Hypothalamus (tissue), 51 donors: Measurements from ENCODE around the gene SSBP4.
"Not testable (repeated sequence)": the region's sequence is repeated elsewhere in the genome, so short reads cannot be mapped to it uniquely, and the experiment has no call there.

Source experiments
- DNase-seq, 51 donors: peaks; one replicate each; lab custom pipeline; 2025; lab: John Stamatoyannopoulos, UW

SSBP4 gene

DNA sequence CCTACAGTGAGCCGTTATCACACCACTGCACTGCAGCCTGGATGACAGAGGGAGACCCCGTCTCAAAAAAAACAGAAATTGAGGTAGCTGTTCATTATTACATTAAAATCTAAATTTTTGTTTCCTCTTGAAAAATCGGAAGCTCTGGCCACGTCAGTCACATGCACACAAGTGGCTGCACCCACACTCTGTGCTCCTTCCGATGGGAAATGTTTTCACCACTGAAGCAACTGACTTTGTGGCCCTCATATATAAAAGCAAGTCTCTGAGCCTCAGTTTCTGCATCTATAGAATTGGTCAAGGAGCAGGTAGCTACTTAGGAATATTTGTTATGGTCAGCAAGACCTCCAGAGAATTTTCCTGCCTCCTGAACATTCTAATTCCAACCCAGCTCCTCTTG lies 26.3 kb upstream of the SSBP4 start:
- DNase-seq = no peak

DNA sequence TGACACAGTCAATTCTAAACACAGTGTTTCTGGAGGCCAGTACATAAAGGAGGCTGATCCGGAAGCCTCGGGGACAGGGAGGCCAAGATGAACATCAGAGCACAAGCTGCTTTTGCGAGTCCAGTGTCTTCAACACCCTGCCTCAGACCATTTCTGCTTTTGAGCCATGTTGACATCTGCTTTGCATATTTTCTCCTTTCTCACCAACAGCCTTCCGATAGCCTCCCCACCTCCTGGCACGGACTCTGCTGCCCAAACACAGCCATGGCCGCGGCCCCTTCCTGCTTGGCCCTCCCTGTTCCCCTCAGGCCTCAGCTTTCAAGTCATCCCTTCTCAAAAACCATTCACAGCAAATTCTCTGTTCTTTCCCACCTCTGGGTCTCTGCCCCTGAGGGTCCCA lies 25.4 kb upstream of the SSBP4 start:
- DNase-seq = peak in 5 of 51 donors; percentile 3 to 10 (median 7)

DNA sequence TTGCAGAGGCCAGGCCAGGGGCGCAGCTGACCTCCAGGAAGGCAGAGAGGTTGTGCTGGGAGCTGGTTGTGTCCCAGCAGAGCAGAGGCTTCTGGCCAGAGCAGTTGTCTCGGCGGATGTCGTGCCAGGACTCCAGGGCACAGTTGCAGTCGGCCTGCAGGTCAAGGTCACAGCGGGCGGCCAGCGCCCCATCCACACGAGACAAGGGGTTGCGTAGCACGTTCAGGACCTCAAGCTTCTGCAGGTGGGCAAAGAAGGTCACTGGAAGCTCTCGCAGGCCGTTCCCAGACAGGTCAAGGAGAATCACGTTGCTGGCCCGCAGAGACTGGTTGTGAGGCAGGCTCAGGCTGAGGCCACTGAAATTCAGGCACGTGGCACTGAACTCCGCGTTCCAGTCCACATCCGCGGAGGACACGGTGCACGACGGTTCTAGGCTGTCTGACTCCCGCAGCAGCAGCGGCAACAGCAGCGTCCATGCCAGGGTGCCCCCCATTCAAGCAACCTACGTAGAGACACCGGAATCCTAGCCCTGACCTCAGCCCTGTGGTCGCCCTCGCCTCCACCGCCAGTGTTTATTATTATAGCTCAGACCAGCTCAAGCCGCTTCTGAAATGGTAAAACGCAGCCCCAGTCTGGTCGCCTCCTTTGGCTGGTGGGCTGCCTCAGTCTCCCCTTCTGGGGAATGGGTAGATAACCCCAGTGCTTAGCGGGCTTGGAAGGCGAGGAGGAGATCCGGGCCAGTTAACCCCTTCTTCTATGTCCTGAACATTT lies 22.5 kb upstream of the SSBP4 start:
- no peak for DNase-seq

GRCh38 chr19:18397242-18398202 lies 21.7 kb upstream of the SSBP4 start, which contains the start of gene LRRC25:
LRRC25 (minus strand) TSS chr19:18397622; CDS start chr19:18396963, 659 bp downstream.
- peak in 13 of 51 donors; percentile 4 to 32 (median 20) for DNase-seq

- DNase-seq = no peak
Observed at GRCh38 chr19:18399008-18399407, 20.2 kb upstream of the SSBP4 start.

DNA sequence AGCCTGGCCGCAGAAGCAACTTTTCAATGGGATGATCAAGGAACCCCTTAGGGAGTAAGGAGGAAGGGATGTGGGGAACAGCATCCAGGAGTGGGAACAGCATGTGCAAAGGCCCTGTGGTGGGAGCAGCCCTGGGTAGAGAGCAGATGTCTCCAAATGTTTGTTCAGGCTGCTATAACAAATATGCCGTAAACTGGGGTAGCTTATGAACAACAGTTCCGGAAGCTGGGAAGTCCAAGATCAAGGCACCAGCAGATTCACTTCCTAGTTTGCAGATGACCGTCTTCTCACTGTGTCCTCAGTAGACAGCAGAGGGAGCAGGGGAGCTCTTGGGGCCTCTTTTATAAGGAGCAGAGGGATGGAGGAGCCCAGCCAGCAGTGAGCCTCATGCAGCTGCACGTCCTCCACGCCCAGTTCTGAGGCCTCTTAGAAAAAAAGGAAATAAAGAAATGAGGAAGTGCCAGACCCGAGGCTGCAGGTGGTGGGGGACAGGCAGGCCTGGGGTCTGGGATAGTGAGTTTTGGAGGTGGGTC lies 17.6 kb upstream of the SSBP4 start:
- DNase-seq = peak in 14 of 51 donors; percentile 7 to 47 (median 26)

- not testable (repeated sequence) for DNase-seq
Observed at GRCh38 chr19:18402455-18403248, 16.5 kb upstream of the SSBP4 start.

DNA sequence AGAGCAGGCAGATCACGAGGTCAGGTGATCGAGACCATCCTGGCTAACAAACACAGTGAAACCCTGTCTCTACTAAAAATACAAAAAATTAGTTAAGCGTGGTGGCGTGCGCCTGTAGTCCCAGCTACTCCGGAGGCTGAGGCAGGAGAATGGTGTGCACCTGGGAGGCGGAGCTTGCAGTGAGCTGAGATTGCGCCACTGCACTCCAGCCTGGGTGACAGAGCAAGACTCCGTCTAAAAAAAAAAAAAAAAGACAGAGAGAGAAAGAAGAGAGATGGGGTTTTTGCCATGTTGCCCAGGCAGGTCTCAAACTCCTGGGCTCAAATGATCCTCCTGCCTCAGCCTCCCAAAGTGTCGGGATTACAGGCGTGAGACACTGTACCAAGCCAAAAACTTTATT lies 13.4 kb upstream of the SSBP4 start:
- DNase-seq = not testable (repeated sequence)

DNA sequence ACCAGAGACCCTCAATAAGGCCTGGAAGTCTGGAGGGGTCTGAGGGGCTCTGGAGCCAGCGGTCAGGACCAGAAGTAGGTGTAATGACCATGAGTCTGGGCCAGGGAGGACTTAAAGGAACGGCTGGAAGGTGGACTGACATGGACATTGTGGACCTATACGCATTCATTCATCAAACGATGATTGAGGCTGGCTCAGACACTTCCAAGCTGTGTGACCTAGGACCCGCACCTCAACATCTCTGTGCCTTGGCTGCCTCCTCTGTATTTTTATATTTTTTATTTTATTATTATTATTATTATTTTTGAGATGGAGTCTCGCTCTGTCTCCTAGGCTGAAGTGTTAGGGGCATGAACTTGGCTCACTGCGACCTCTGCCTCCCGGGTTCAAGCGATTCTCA lies 12.4 kb upstream of the SSBP4 start:
- DNase-seq = no peak

GRCh38 chr19:18408053-18408476 lies 11.1 kb upstream of the SSBP4 start:
- DNase-seq = no peak

DNA sequence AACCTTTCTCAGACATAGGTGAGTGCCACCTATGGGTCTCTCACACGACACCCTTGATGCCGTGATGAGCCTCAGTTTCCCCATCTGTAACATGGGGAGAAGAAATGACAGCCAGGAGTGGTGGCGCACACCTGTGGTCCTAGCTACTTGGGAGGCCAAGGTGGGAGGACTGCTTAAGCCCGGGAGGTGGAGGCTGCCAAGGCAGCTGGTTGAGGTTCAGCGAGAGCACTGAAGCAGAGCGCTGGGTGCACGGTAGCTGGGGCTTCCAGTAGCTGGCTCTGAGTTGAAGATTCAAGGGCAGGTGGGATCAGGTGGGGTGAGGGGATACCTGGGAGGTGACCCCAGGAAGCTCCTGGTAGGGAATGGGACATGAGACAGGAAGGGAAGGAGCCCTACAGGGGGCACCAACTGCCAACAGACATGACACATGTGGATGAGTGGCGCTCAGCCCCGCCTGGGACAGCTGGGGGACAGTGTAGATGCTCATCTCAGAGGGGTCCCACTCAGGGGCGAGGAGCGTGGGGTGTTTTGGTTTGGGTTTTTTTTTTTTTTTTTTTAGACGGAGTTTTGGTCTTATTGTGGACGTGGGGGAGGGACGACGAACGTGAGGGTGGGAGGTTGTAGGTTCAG lies 6.5 kb upstream of the SSBP4 start:
- DNase-seq = no peak

GRCh38 chr19:18414504-18415177 lies 4.6 kb upstream of the SSBP4 start:
- no peak for DNase-seq

DNA sequence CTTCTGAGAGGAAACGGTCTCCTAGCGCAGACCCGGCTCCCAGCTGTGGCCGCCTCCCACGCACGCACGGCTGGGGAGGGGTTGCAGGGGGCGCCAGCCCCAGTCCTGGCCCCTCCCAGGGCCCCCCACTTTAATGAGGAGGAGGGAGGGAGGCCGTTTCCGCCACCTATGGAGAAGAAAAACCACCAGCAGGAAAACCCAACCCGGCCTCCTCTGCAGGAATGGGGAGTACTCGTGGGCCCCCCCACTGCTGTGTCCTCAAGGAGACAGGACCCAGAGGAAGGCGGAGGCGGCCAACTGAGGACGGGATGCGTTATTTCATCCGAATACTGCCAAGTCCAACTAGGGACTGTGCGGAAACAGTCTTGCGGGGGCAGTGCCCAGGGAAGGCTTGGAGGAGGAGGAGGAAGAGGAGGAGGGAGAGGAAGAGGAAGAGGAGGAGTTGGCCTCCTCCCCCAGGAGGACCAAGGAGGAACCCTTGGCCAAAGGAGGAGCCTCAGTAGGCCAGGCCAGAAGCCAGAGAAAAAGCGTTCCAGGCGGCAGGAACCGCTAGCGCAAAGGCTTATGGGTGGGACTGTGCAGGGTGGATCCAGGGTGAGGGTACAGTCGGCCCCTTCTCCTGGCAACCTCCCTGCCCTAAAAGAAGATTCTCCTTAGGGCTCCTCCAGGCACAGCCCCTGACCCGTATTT lies 3.9 kb upstream of the SSBP4 start:
- DNase-seq = peak in 19 of 51 donors; percentile 14 to 67 (median 35)

- DNase-seq = peak in 47 of 51 donors; percentile 16 to 85 (median 70)
Observed at GRCh38 chr19:18416778-18417249, 2.4 kb upstream of the SSBP4 start.

GRCh38 chr19:18417250-18418028 lies 1.8 kb upstream of the SSBP4 start:
- DNase-seq = peak in 28 of 51 donors; percentile 21 to 72 (median 46)

- peak in 2 of 51 donors; percentile 38 to 49 for DNase-seq
Observed at GRCh38 chr19:18418029-18418482, 1.1 kb upstream of the SSBP4 start.

DNA sequence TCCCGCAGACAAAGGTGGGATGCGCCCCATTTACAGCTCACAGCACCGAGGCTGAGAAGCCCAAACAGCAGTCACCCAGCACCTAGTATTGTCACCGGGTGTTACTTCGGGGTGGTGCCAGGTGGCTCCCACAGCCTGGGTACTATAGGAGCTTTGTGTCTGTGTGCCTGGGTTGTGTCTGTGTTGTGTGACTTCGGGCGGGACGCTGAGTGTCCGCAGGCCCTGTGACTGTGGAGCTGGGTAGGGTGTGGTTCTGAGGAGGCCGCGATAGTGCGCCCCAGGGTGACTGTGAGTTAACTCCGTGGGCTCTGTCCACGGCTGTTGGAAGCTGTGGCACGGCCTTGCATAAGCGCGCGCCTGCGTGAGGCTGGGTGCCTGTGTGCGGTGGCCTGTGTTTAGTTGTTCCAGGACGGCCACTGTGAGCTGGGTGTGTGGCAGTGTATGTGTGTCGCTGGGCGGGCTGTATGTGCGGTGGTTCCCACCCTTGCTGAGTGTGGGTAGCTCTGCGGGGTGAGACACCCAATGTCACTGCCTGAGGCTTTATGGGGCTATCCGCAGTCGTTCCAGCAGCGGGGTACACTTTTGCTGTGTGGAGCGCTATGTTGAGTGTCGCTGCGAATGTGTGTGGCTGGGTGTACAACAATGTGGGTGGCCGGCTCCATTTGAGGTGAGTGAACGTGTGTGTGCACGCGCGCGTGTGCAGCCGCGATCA lies 559 bp upstream of the SSBP4 start:
- DNase-seq = peak in 11 of 51 donors; percentile 18 to 84 (median 52)
